Stimulated activated CD8-positive, alpha-beta memory T cell treated with anti-CD3 and anti-CD28 coated beads, Interleukin-12 subunit alpha, Interleukin-12 subunit beta, amount 100 ng/mL, for 1 hour (primary cell): ENCODE measurements around the gene MRPS18A.
"Not testable (repeated sequence)": the region's sequence is repeated elsewhere in the genome, so short reads cannot be mapped to it uniquely, and the experiment has no call there.

Experiments used
- DNase-seq: peaks from one replicate; pipeline ENCODE4 v3.0.0-alpha.2; 2020; ENCODE audit warnings: low read depth

MRPS18A gene

DNA sequence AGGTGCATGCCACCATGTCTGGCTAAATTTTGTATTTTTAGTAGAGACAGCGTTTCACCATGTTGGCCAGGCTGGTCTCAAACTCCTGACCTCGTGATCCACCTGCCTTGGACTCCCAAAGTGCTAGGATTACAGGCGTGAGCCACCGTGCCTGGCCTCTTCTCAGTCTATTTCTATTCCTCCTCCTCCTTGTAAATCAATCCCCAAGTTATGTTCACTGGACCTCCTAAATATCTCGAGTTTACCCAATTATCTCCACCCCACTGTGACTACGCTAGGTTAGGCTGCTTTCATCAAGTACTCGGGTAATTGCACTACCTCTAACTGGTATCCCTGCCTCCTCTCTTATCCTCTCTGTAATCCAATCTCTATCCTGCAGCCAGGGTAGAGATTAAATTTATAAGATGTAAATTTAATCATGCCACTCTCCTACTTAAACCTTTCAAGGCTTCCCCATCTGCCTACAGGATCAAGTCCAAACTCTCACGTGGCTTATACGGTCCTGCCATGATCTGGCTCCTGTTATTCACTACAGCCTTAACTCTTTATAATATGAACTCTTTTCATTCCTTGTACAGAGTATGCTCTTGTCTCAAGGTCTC is 52.8 kb downstream of the MRPS18A start:
- no peak for DNase-seq

DNA sequence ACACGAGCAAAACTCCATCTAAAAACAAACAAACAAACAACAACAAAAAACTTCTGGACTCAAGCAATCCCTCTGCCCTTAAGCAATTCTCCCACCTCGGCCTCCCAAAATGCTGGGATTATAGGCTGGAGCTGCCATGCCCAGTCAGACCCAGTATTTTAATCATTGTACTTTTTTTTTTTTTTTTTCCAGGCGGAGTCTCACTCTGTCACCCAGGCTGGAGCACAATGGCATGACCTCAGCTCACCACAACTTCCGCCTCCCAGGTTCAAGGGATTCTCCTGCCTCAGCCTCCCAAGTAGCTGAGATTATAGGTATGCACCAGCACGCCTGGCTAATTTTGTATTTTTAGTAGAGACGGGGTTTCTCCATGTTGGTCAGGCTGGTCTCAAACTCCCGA is 54.6 kb downstream of the MRPS18A start:
- DNase-seq: not testable (repeated sequence)

DNA sequence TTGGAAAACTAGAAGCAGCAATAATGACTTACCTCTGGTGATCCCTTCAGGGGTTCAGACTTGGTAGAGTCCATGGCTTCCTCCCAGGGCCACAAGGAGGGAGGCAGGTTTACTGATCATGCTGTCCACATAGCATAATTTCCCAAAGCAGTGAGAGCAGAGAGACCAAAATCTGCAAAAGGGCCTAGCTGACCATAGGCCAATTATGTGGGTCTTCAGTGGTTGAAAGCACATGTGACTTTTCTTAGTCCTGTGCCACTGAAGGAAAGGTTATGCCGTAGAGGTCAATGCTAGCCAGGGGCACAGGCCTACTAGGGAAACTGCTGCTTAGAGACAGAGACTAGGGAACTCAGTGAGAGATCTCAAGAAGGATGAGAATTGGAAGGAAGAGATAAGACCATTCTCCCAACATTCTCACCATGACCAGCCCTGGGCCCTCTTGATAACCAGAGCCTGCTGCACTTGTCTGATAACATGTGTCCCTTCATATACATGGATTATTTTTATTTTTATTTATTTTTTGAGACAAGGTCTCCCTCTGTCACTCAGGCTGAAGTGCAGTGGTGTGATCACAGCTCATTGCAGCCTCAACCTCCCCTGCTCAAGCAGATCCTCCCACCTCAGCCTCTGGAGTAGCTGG is 56.5 kb downstream of the MRPS18A start:
- DNase-seq: no peak

DNA sequence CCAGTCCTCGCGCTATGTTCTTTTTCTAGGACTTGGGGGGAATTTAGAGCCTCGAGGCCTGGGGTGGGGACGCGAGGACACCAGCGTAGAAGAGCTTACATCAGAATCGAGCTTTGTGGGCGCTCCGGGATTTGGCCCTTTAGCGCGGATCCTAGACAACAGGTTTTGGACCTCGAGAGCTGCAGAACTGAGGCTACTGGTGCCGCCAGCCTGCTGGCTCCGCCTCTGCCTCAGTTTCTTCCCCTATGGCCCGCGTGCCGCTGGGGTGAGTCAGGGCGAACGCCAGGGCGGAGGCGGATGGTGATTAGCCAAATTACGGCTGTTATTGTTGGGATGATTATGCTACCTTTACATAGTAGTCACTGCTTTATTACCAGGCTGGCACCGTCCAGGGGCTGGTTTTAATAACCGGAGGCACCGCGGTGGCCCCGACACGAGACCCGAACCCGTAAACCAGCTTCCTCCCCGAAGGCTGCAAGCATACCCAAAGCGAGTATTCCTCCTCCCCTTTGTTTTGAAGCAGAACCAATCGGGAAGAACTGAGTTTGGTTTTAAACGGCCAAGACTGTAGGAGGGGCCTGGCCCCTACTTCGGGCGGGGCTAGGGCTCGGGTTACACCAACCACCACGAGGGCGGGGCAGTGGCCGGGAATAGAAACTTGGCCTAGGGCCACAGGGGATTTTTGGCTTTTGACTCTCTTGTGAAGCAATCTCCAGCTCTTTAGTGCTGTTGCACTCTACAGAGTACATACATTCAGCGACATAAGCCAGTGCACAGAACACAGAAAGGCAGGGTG is 57.9 kb downstream of the MRPS18A start:
- peak; percentile 84 for DNase-seq

DNA sequence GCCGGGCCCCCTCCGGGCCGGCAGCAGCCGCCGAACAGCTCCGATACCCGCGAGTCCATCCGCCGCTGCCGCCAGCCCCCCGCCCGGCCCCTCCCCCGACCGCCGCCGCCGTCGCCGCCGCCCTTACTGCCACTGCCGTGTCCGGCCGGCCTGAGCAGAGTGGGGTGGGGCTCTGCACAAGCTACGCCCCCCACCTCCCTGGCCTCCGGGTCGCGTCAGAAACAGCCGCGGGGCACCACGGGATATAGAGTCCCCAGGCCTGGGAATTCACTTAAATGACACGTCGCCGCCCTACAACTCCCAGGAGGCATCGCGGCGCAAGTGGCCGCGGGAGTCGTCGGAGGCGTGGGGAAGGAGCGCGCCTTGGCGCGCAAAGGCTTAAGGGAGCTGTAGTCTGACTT is 58.5 kb downstream of the MRPS18A start, which contains the start of gene GTPBP2:
GTPBP2 (minus strand) TSS at position 161 of the 401 bp plus-strand sequence; CDS start at position 59, 102 bp downstream.
- peak; percentile 93 for DNase-seq

DNA sequence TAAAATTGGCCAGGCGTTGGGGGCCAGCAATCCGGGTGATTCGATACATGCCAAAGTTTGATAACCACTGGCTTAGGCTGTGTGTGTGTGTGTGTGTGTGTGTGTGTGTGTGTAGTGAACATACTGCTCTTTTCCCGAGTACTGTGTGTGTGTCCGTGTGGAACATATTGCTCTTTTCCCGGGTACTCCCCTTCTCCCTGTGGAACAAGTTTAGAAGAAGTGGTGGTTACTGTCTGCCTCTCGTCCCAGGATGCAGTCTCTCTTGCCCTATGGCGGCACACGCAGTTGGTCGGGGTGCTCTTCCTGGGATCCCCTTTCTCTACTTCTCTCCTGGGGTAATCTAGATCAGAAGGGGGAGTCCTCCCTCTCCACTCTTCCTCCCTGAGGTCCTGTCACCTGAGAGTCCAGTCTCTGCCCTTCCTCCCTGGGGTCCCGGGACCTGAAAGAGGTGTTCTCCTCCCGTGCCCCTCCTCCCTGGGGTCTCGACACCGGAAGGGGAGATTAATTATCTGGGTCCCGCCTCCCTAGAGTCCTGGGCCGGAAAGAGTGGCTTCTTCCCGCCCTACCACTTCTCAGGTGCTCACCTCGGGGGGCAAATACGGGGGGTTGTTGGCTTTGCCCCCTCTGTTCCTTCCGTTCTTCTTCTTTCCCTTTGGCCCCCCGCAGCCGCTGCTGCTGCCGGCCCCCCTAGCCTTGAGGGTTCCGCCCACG is 59.0 kb downstream of the MRPS18A start:
- peak; percentile 30 for DNase-seq

DNA sequence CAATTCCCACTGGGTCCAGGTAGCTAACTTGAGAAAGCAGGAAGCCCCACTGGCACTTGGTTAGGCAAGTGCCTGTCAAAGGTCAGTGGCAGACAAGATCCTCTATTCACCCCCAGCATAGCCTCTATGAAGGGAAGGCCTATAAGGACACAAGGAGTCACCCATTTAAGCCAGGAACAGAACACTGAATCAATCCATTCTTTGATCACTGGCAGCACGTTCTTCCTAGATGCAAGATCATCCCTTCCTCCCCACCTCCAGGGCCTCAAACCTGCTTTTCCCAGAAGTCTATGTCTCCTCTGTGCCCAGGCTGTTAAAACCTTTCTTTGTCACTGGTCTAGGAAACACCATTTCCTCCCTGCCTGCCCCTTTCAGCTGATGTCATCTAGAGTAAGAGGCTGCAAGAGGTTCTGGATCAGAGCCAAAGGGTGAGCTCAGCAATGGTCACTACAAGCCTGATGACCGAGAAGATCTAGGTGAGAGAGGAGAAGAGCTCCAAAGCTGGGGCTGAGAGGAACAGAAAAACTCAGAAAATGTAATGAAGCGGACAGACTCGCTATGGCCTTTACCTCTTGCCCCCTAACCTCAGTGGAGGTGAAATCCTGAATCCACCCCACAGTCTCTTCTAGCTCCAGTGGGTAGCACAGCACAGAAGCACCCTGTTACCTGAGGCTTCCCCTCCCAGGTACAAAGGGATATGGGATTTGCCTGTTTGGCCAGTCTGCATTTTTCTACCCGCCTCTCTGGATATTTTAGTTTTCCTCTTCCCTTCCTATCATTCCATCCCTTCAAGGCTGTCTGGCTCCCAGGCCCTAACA is 60.4 kb downstream of the MRPS18A start:
- no peak for DNase-seq

DNA sequence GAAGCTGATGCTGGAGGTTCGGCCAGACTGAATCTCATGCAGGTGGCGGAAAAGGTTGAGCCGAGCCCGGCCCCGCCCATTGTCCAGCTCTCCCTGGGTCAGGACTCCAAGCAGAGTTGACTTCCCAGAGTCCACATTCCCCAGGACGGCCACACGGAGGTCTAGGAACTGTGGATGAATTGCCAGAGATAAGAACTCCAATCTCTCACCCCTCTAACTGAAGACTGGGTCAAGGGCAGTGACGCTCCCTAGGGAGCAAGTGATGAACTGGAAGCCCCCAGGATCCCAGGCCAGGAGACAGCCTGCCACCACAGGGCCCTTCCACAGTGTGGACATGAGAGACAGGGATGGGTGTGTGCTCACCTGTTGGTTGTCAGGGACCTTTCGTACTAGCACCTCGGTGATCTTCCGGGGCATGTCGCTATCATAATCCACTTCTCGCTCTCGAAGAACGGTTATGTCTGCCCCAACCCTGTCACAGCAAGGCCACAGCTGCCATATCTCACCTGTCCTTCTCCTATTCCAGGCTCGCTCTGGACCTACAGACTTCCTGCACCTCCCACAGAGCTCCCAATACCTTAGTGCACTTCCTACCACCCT is 62.1 kb downstream of the MRPS18A start:
- no peak for DNase-seq

DNA sequence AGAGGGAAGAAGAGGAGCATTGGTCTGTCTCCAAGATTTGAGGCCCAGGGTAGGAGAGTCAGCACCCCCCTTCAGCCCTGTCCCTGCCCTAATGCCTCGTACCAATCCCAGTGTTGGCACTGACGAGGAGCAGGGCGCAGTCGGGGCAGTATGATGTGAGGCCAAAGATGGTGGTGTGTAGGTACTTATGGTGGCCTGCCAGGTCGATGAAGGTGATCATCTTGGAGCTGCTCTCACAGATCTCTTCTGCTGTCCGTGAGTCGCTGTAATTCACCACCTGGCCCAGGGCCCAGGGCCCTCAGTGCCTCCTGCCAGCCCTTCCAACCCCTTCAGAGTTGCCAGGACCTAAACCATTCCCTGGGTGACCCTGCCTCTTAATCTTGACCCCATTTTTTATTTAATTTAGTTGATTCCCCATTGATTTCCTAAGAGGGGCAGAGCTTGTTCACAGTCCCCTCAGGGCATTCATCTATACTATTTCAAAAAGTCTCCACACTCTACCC is 62.8 kb downstream of the MRPS18A start:
- no peak for DNase-seq

DNA sequence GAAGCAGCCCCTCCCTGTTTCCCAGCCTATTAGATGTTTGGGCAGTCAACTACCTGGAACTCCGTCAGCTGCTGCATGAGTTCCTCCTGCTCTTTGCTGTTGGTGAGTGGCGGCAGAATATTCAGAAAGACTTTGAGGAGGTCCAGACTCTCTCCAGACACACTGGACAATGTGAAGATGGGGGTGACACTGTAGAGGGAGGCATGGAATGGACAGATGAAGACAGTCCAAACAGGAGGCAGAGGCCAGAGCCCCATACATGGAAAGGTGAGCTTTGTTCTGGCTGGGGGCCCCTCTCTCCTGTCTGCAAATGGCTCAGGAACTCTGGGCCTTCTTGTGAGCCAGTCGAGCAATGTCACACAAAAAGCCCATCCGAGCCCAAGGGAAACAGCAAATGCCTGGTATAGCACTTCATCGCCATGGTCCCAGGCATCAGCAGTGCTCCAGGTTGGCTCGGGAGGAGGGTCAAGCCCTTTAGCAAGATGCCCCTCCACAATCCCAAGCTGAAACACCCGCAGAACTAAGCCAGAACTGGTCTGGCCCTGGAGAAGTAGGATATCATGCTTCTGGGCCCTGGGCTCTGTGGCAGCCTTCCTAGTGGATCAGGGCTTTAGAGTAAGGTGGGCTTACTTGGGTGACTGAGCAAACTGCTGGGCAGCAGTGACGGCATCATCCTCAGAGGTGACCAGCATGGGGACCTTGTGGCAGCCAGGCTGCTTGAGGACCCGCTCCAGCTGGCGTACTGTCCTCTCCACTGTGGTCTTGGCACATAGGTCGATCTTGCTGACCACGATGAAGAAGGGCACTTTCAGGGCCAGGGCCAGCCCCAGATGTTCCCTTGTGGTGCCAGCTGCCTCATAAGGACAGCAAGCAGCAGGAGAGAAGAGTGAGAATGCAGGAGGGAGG is 63.5 kb downstream of the MRPS18A start:
- DNase-seq: no peak

DNA sequence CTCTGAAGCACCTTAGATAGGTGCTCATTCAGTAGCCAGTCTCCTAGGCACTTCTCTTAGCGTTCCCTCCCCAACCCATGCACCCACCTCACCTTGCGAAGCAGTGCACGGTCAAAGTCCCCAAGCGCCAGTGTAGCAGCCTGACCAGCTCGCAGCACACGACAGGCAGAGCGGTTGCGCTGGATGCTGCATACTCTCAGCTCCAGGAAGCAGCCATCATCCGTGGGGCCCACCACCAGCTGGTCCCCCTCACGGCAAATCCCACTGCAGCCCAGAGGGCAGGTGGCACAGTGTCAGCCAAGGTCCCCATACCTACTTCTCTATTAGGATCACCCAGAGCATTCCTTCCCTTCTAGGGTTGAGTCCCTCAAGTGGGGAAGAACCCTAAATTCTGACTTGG is 65.0 kb downstream of the MRPS18A start:
- no peak for DNase-seq

DNA sequence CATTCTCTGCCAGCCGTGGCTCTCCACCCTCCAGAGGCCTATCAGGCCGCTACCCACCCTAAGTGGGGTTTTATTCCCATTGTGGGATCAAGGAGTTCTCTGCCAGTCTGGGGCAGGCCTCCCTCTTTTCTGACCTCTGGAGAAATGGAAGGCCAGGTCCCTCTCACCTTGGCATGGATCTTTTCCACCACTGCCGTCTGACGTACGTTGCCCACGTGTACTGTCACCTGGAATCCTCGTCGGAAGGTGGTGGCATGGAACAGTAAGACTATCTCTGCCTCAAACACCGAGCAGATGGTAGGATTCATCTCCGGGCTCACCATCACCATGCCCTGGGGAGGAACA is 65.8 kb downstream of the MRPS18A start:
- no peak for DNase-seq
